Stimulated activated CD8-positive, alpha-beta memory T cell treated with anti-CD3 and anti-CD28 coated beads, Interleukin-15, amount 100 ng/mL, for 48 hours (primary cell): ENCODE results near the gene SPRR4.
"Not testable (repeated sequence)": the region's sequence is repeated elsewhere in the genome, so short reads cannot be mapped to it uniquely, and the experiment has no call there.

Experiments used
- DNase-seq, 2 donors: peaks; one replicate each; pipeline ENCODE4 v3.0.0-alpha.2; 2020; ENCODE audit warnings: low read depth in 2 of 2

Gene SPRR4

GRCh38 chr1:153021829-153022228, 51.4 kb downstream of the SPRR4 start:
- not testable (repeated sequence) for DNase-seq
